Measurements from ENCODE around the gene LMF1. TPM values are rescaled to one million over a fixed set of nuclear protein-coding genes. Genes with fewer than 3 reads are reported as not detected.

LMF1 gene
- total and polyA plus RNA-seq, 12 donors: 5.1 to 15.4 (median 7.6) TPM

GRCh38 chr16:899683-900060 is 71.1 kb downstream of the LMF1 start:
- Histone ChIP-seq H3K36me3 (no peaks in the 10 kb centered on the region), H3K9me3 (no peaks in the 10 kb centered on the region), H3K27me3 (no peaks in the 10 kb centered on the region), H3K4me3 (no peak overlapping the region), H3K4me1 (no peaks in the 10 kb centered on the region), H3K27ac (no peak overlapping the region)
- DNase-seq (peak in 1 of 2 donors; percentile 8), ATAC-seq (peak in 1 of 8 donors; percentile 24)
- no peak for TF ChIP-seq CTCF (IDR thresholded peaks at IDR 0.05)
- WGBS, 2 donors: 87 to 96% methylated on average over 24 of the region's 24 CpGs
- intact Hi-C loops (cut with DNase I): loop anchor here in 2 of 10 donors (10.0 kb wide), 2 partner anchors 55 to 105 kb away; no protein-coding TSS in a partner anchor

- Histone ChIP-seq H3K36me3 (no peaks in the 10 kb centered on the region), H3K4me3 (no peak overlapping the region), H3K27me3 (no peaks in the 10 kb centered on the region), H3K9me3 (no peaks in the 10 kb centered on the region), H3K4me1 (no peaks in the 10 kb centered on the region), H3K27ac (no peak overlapping the region)
- no peak for TF ChIP-seq CTCF (IDR thresholded peaks at IDR 0.05)
- DNase-seq (no peak), ATAC-seq (no peak)
- intact Hi-C loops (cut with DNase I): loop anchor here in 2 of 10 donors (10.0 kb wide), 2 partner anchors 56 to 106 kb away; no protein-coding TSS in a partner anchor
- WGBS, 2 donors: 92 to 93% methylated on average over 39 of the region's 39 CpGs
These were observed 71.8 kb downstream of the LMF1 start for GRCh38 chr16:898761-899682.

- no peak for TF ChIP-seq CTCF (IDR thresholded peaks at IDR 0.05)
- Histone ChIP-seq H3K4me1 (no peaks in the 10 kb centered on the region), H3K27me3 (no peaks in the 10 kb centered on the region), H3K27ac (no peak overlapping the region), H3K9me3 (no peaks in the 10 kb centered on the region), H3K4me3 (no peak overlapping the region), H3K36me3 (no peaks in the 10 kb centered on the region)
- intact Hi-C loops (cut with DNase I): loop anchor here in 2 of 10 donors (10.0 kb wide), 2 partner anchors 57 to 107 kb away; no protein-coding TSS in a partner anchor
- whole genome bisulfite sequencing, 2 donors: 75 to 77% methylated on average over 11 of the region's 11 CpGs
- DNase-seq (no peak), ATAC-seq (no peak)
These were observed 72.6 kb downstream of the LMF1 start for GRCh38 chr16:898216-898615.

- TF ChIP-seq CTCF (IDR thresholded peaks at IDR 0.05): no peak
- H3K4me1 ChIP-seq: no peaks in the 10 kb centered on the region
- DNase-seq: no peak
- intact Hi-C loops (cut with DNase I): loop anchor here in 2 of 10 donors (10.0 kb wide), 2 partner anchors 57 to 107 kb away; no protein-coding TSS in a partner anchor
- WGBS, 2 donors: 88 to 93% methylated on average over 14 of the region's 14 CpGs
- peaks cover 0 to 2% (median 0%) of the 10 kb centered on the region in 9 donors for H3K36me3 ChIP-seq
- no peaks in the 10 kb centered on the region for H3K9me3 ChIP-seq
- no peak for ATAC-seq
- no peak overlapping the region for H3K27ac ChIP-seq
- H3K4me3 ChIP-seq: no peak overlapping the region
- H3K27me3 ChIP-seq: no peaks in the 10 kb centered on the region
These were observed 73.1 kb downstream of the LMF1 start for GRCh38 chr16:897701-898100.

Measured in heart right ventricle (tissue), 16 donors.